Measurements from ENCODE around the gene RYR3.

DNA sequence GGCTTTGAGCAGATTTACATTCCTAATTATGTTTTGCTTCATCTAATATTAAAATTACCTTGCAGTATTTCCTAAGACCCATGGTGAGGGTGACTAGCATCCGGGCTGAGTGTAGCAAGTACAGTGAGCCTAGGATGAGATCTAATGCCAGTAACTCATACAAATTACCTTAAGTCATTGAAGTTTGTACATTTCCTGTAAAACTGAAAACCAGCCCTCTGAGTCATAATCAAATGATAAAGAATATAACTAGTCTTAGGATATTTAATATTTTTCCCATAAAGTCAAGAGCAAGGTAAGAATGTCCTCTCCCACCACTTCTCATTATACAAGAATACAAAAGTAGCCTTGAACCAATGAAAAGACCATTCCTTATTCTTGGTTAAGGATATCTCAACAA, 602.7 kb downstream of the RYR3 start:
- TF ChIP-seq, protein P1, sequence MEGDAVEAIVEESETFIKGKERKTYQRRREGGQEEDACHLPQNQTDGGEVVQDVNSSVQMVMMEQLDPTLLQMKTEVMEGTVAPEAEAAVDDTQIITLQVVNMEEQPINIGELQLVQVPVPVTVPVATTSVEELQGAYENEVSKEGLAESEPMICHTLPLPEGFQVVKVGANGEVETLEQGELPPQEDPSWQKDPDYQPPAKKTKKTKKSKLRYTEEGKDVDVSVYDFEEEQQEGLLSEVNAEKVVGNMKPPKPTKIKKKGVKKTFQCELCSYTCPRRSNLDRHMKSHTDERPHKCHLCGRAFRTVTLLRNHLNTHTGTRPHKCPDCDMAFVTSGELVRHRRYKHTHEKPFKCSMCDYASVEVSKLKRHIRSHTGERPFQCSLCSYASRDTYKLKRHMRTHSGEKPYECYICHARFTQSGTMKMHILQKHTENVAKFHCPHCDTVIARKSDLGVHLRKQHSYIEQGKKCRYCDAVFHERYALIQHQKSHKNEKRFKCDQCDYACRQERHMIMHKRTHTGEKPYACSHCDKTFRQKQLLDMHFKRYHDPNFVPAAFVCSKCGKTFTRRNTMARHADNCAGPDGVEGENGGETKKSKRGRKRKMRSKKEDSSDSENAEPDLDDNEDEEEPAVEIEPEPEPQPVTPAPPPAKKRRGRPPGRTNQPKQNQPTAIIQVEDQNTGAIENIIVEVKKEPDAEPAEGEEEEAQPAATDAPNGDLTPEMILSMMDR (conservative IDR thresholded peaks at IDR 0.05; ENCODE audit: low read depth, low read length) = no peak
- TF ChIP-seq EZH2 (IDR thresholded peaks at IDR 0.05; ENCODE audit: borderline replicate concordance, low read depth, low read length, poor library complexity, severe bottlenecking) = no peak

Measured in A673 (cell line).